ENCODE data around the gene SLMAP.

SLMAP gene

GRCh38 chr3:57948781-57949242 is 192.7 kb downstream of the SLMAP start:
- H4K20me1 ChIP-seq: no peaks in the 10 kb centered on the region
- no peak overlapping the region for H3K4me3 ChIP-seq
- no peaks in the 10 kb centered on the region for H3K27me3 ChIP-seq
- no peak overlapping the region for H3K4me2 ChIP-seq
- H3K9me3 ChIP-seq (replicated peaks in 1 of 11): no peaks in the 10 kb centered on the region
- no peak overlapping the region for H3K9ac ChIP-seq
- H3K36me3 ChIP-seq: no peaks in the 10 kb centered on the region
- peaks cover 11 to 41% (median 16%) of the 10 kb centered on the region in 10 experiments for H3K4me1 ChIP-seq
- no peak overlapping the region for H3K27ac ChIP-seq
- TF ChIP-seq Cebpa-rat (IDR thresholded peaks at IDR 0.05): no peak

- TF ChIP-seq Cebpa-rat (IDR thresholded peaks at IDR 0.05): no peak
- Histone ChIP-seq H3K4me3 (no peak overlapping the region), H3K9ac (no peak overlapping the region), H4K20me1 (no peaks in the 10 kb centered on the region), H3K27me3 (no peaks in the 10 kb centered on the region), H3K9me3 (replicated peaks in 1 of 11) (no peaks in the 10 kb centered on the region), H3K4me1 (peaks cover 11 to 42% (median 16%) of the 10 kb centered on the region in 10 experiments), H3K4me2 (no peak overlapping the region), H3K36me3 (no peaks in the 10 kb centered on the region), H3K27ac (no peak overlapping the region)
These were observed 193.2 kb downstream of the SLMAP start for GRCh38 chr3:57949344-57949743.

DNA sequence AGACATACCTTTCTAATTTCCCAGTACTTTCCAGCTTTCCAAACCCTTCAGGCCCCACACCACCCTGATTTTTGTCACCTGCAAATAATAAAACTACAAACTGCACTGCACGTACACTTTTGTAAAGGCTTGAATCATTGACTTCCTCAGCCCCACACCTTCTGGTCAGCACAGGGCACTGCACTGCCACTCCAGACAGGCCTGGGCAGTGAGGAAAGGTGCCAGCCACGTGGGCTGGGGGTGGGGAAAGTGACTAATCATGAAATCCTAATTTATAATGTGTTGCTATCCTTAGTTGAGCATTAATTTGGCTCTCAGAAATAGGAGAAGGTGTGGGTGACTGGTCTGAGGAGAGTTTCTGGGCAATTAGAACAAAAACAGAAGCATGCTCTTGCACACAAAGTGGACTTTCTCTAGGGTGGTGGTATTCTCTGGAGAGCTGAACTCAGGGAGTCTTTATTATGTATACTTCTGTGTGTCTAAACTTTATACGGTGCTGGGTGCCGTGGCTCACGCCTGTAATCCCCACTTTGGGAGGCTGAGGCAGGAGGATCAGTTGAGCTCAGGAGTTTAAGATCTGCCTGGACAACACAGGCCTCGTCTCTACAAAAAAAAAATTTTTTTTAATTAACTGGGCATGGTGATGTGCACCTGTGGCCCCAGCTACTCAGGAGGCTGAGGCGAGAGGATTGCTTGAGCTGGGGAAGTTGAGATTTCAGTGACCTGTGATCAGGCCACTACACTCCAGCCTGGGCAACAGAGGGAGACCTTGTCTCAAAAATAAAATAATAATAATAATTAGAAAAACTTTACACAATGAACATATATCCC is 193.9 kb downstream of the SLMAP start:
- Histone ChIP-seq H3K36me3 (no peaks in the 10 kb centered on the region), H3K9me3 (replicated peaks in 1 of 11) (no peaks in the 10 kb centered on the region), H3K9ac (no peak overlapping the region), H3K27ac (no peak overlapping the region), H3K27me3 (no peaks in the 10 kb centered on the region), H4K20me1 (no peaks in the 10 kb centered on the region), H3K4me1 (peaks cover 11 to 42% (median 16%) of the 10 kb centered on the region in 10 experiments), H3K4me3 (no peak overlapping the region), H3K4me2 (no peak overlapping the region)
- no peak for TF ChIP-seq Cebpa-rat (IDR thresholded peaks at IDR 0.05)

- H3K27ac ChIP-seq: peak overlapping the region in 10 of 11 experiments; percentile 20 to 77 (median 41); a peak in 18 of 22 replicates
- TF ChIP-seq Cebpa-rat (IDR thresholded peaks at IDR 0.05): no peak
- no peaks in the 10 kb centered on the region for H3K27me3 ChIP-seq
- H3K9me3 ChIP-seq (replicated peaks in 1 of 11): no peaks in the 10 kb centered on the region
- H4K20me1 ChIP-seq: no peaks in the 10 kb centered on the region
- H3K9ac ChIP-seq: peak overlapping the region in 9 of 11 experiments; percentile 5 to 66 (median 43); a peak in 14 of 22 replicates
- no peaks in the 10 kb centered on the region for H3K36me3 ChIP-seq
- H3K4me3 ChIP-seq: no peak overlapping the region
- peak overlapping the region; percentile 27 to 83 (median 53) for H3K4me2 ChIP-seq
- H3K4me1 ChIP-seq: peaks cover 11 to 42% (median 16%) of the 10 kb centered on the region in 10 experiments
These were observed 195.2 kb downstream of the SLMAP start for GRCh38 chr3:57951066-57951882.

DNA sequence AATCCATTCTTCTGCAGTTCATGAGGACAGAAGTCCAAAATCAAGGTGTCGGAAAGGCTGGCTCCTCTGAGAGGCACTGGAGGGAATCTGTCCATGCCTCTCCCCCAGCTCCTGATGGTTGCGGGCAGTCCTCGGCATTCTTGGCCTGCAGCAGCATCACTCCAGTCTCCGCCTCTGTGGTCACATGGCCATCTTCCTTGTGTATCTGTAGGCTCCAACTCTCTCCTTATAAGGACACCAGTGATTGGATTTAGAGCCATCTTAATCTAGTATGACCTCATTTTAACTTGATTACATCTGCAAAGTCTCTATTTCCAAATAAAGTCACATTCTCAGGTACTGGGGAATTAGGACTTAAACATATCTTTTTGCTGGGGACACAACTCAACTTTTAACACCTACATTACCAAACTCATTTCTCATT is 196.1 kb downstream of the SLMAP start:
- H3K4me3 ChIP-seq: no peak overlapping the region
- H3K4me1 ChIP-seq: peaks cover 11 to 42% (median 16%) of the 10 kb centered on the region in 10 experiments
- TF ChIP-seq Cebpa-rat (IDR thresholded peaks at IDR 0.05): no peak
- no peaks in the 10 kb centered on the region for H3K36me3 ChIP-seq
- peak overlapping the region in 6 of 11 experiments; percentile 47 to 83 (median 72); a peak in 10 of 22 replicates for H3K4me2 ChIP-seq
- H3K27me3 ChIP-seq: no peaks in the 10 kb centered on the region
- H3K9ac ChIP-seq: no peak overlapping the region
- H3K27ac ChIP-seq: peak overlapping the region in 2 of 11 experiments; percentile 77; a peak in 2 of 22 replicates
- no peaks in the 10 kb centered on the region for H3K9me3 ChIP-seq (replicated peaks in 1 of 11)
- no peaks in the 10 kb centered on the region for H4K20me1 ChIP-seq

DNA sequence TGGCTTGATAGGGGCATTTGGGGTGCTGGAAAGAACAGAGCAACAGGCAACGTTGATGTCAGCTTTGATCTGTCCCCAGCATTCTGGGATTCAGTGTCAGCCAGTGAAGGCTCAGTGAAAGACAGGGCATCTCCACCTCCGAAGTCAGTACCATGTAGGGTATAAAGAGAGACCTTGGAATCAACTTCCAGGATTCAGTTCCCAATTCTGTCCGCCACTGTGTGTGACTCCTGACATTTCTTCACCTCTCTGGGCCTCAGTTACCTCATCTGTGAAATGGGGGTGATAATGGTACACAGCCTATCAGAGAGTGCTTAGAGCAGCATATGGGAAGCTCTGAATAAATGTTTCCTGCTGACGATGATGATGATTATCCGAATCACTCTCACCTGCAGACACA is 196.5 kb downstream of the SLMAP start:
- peaks cover 11 to 42% (median 16%) of the 10 kb centered on the region in 10 experiments for H3K4me1 ChIP-seq
- H3K27me3 ChIP-seq: no peaks in the 10 kb centered on the region
- H3K4me3 ChIP-seq: no peak overlapping the region
- H3K27ac ChIP-seq: no peak overlapping the region
- H3K9me3 ChIP-seq (replicated peaks in 1 of 11): 0 out of 22 replicates have a peak, but pooled peaks cover 0 to under 1% (median 0%) of the 10 kb centered on the region in 11 experiments
- TF ChIP-seq Cebpa-rat (IDR thresholded peaks at IDR 0.05): no peak
- no peaks in the 10 kb centered on the region for H4K20me1 ChIP-seq
- peak overlapping the region in 2 of 11 experiments; percentile 1 to 4; a peak in 3 of 22 replicates for H3K4me2 ChIP-seq
- H3K36me3 ChIP-seq: no peaks in the 10 kb centered on the region
- H3K9ac ChIP-seq: no peak overlapping the region

- H4K20me1 ChIP-seq: no peaks in the 10 kb centered on the region
These were observed 197.5 kb downstream of the SLMAP start for GRCh38 chr3:57953576-57953975.

GRCh38 chr3:57956119-57956832 is 200.2 kb downstream of the SLMAP start:
- TF ChIP-seq Cebpa-rat (IDR thresholded peaks at IDR 0.05): no peak
- H3K4me3 ChIP-seq: no peak overlapping the region
- H3K4me2 ChIP-seq: no peak overlapping the region
- peaks cover 0 to 3% (median 0%) of the 10 kb centered on the region in 11 experiments; a peak in 1 of 22 replicates for H4K20me1 ChIP-seq
- no peak overlapping the region for H3K9ac ChIP-seq
- peaks cover 0 to 5% (median 0%) of the 10 kb centered on the region in 11 experiments; a peak in 1 of 22 replicates for H3K9me3 ChIP-seq (replicated peaks in 1 of 11)
- no peaks in the 10 kb centered on the region for H3K36me3 ChIP-seq
- H3K27me3 ChIP-seq: no peaks in the 10 kb centered on the region
- peaks cover 19 to 53% (median 33%) of the 10 kb centered on the region in 10 experiments for H3K4me1 ChIP-seq
- H3K27ac ChIP-seq: peak overlapping the region in 1 of 11 experiments; percentile 24; a peak in 2 of 22 replicates

More at GRCh38 chr3:57953576-57953975, 197.5 kb downstream of the SLMAP start:
- H3K9ac ChIP-seq: no peak overlapping the region
- H3K9me3 ChIP-seq (replicated peaks in 1 of 11): peaks cover 0 to 5% (median 0%) of the 10 kb centered on the region in 11 experiments; a peak in 1 of 22 replicates
- H3K4me1 ChIP-seq: peaks cover 13 to 50% (median 22%) of the 10 kb centered on the region in 10 experiments
- H3K4me2 ChIP-seq: peak overlapping the region in 2 of 11 experiments; percentile 4 to 16; a peak in 3 of 22 replicates
- H3K27me3 ChIP-seq: no peaks in the 10 kb centered on the region
- TF ChIP-seq Cebpa-rat (IDR thresholded peaks at IDR 0.05): no peak
- H3K36me3 ChIP-seq: no peaks in the 10 kb centered on the region
- peak overlapping the region in 1 of 11 experiments; percentile 16; a peak in 2 of 22 replicates for H3K27ac ChIP-seq
- H3K4me3 ChIP-seq: no peak overlapping the region

All from BLaER1 treated with 17β-estradiol and CSF1 and Interleukin-3, amounts not matched to agents 10 nM and 100 nM (cell line).